Omental fat pad (tissue), 4 donors: ENCODE results near the gene CAPN14. TPM values are rescaled to one million over a fixed set of nuclear protein-coding genes. Genes with fewer than 3 reads are reported as not detected.

ENCODE experiments used
- ATAC-seq: fragments of 150-250 bp; one replicate; pipeline ENCODE4 v1.9.1; 2016; ENCODE audit warnings: mild to moderate bottlenecking, moderate library complexity; ENCODE audit not compliant: low FRiP score
- DNase-seq: peaks from one replicate; pipeline ENCODE4 v3.0.0-alpha.2; 2019; ENCODE audit warnings: low spot score
- total RNA-seq, 4 donors: library from RNA; depleted of rRNA; stranded (reverse); fragments of >200 nt; gene quantifications; one replicate each; pipeline ENCODE4 v1.1.0, GENCODE V29; 2016
- TF ChIP-seq, protein P1 (sequence below), 3 donors: fragments of 450-650 bp; IDR thresholded peaks; one replicate each; pipeline ENCODE4 v1.5.1; 2016 to 2017; ENCODE audit warnings: antibody characterized with exemption in 3 of 3, mild to moderate bottlenecking in 3 of 3, moderate library complexity in 2 of 3

The CAPN14 gene
- total RNA-seq, 4 donors from 2014 or later, result 0.13 TPM; not detected in 3

DNA sequence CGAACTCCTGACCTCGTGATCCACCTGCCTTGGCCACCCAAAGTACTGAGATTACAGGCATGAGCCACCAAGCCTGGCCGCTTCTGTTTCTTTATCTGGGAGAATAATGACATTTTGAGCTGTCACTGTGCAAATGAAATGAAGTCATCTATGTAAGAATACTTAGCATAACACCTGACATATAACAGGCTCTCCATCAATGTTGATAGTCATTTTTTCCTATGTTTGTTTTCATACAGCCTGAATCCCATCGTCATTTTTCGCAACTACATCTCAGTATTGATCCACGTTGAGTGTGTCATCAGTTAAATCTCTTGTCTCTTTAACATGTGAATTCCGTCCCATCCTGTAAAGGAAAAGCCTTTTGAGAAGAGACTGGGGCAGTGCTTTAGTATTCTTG, 6.4 kb upstream of the CAPN14 start:
- TF ChIP-seq, protein P1, sequence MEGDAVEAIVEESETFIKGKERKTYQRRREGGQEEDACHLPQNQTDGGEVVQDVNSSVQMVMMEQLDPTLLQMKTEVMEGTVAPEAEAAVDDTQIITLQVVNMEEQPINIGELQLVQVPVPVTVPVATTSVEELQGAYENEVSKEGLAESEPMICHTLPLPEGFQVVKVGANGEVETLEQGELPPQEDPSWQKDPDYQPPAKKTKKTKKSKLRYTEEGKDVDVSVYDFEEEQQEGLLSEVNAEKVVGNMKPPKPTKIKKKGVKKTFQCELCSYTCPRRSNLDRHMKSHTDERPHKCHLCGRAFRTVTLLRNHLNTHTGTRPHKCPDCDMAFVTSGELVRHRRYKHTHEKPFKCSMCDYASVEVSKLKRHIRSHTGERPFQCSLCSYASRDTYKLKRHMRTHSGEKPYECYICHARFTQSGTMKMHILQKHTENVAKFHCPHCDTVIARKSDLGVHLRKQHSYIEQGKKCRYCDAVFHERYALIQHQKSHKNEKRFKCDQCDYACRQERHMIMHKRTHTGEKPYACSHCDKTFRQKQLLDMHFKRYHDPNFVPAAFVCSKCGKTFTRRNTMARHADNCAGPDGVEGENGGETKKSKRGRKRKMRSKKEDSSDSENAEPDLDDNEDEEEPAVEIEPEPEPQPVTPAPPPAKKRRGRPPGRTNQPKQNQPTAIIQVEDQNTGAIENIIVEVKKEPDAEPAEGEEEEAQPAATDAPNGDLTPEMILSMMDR (IDR thresholded peaks at IDR 0.05), result no peak
- no peak for ATAC-seq
- no peak for DNase-seq

DNA sequence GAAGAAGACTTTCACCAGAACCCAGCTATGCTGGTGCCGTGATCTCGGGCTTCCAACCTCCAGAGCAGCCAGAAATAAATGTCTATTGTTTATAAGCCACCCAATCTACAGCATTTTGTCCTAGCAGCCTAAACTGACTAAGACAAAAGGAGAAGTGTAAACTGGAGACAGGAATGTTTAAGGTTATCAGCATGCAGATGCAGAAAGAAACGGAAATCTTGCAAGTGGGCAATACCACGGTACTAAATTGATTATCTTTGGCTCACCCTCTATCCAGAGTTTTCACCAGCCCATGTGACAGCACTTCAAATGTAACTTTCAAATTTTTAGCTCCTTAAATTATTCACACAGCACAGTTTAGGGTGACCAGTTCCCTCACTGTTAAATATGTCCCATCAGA, 5.7 kb upstream of the CAPN14 start:
- ATAC-seq (no peak), DNase-seq (no peak)
- TF ChIP-seq, protein P1 (IDR thresholded peaks at IDR 0.05), result no peak

DNA sequence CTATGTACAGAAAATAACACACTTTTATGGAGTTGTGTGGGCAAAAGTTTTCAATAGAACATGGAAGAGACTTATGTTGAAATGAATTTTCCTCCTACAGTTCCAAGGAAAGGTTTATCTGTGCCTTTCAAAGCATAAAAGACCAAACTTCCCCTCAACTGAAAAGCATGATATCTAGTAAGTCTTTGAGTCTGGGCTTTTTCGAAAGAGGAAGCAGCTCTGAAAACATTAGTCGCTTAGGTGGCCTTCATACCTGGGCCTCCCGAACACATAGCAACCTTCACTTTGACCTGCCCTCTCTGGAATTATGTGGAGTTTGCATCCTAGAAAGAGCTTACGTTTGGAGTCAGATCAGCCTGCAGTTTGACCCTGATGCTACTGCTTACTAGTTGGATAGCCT, 4.8 kb upstream of the CAPN14 start:
- TF ChIP-seq, protein P1 (IDR thresholded peaks at IDR 0.05), result no peak
- ATAC-seq, result no peak
- DNase-seq, result no peak

DNA sequence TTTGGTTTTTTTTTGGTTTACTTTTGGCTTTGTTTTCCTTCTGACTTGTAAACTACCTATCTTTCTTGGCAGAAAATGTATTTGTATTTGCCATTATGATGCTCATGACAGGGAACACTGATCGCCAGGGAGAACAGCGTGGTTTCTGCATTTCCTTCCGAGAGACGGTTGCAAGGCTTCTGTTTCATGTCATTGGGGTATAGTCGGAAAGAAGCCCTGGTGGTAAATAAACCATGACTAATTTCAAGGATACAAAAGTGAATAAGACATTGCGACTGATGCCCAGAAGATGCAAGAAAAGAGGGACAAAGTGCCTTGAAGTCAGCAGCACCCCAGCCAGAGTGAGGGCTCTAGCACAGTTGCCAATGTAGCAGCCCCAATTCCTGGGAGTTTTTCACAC, 4.2 kb upstream of the CAPN14 start:
- DNase-seq (no peak), ATAC-seq (no peak)
- TF ChIP-seq, protein P1 (IDR thresholded peaks at IDR 0.05), result no peak

DNA sequence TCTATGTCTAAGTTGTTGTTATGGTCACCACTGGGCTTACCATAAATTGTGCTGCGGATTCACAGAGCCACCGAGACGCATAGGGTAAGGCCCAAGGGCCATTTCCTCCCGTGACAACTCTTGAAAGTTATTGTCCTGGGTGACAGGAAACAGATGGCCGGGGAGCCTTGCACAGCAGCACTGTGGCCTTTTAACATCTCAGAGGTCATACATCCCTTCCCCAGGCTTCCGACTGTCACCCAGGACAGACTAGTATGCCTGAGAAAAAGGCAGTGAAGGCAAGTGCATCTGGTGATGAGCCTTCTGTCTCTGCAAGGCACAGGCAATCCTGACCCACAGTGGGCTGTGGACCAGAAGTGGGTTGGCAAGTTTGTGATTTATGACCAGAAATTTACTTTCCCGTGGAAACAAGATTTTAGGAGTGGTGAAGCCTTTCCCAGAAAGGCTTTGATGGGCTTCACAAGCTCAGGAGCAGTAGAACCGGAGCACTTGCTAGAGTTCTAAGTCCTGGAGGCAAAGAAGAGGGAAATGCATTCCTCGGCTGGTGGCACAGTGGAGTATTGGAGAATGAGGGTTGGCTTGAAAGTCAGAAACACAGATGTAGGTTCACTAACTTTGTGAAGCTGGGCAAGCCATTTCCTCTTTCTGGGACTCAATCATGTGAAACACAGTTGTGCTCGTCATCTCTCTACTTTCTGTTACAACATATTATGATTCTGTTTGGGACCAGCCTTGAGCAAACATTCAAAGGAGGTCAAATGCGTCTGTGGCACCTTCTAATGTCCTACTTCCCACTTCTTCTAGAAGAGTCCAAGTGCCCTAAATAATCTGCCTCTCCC, 2.0 kb upstream of the CAPN14 start:
- TF ChIP-seq, protein P1 (IDR thresholded peaks at IDR 0.05), result no peak
- DNase-seq (no peak), ATAC-seq (peak; percentile 31)

DNA sequence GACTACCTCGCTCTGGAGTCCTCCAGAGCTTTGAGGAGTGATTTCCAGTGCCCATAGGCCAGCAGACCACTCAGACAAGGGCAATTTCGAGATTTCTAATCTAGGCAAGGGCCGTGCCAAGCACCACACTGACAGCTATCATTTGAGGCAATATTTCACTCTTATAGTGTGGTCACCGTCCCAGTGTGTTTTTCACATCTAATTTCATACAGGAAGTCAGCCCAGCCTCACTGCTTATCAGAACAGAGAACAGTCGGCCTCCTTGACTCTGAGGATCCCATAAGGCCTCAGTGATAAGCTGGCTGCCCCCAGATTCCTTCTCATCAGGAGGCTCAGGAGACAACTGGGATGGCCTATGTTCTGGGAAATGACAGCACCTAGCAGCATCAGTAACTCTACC, 581 bp downstream of the CAPN14 start:
- DNase-seq (no peak), ATAC-seq (no peak)
- TF ChIP-seq, protein P1 (IDR thresholded peaks at IDR 0.05), result no peak

DNA sequence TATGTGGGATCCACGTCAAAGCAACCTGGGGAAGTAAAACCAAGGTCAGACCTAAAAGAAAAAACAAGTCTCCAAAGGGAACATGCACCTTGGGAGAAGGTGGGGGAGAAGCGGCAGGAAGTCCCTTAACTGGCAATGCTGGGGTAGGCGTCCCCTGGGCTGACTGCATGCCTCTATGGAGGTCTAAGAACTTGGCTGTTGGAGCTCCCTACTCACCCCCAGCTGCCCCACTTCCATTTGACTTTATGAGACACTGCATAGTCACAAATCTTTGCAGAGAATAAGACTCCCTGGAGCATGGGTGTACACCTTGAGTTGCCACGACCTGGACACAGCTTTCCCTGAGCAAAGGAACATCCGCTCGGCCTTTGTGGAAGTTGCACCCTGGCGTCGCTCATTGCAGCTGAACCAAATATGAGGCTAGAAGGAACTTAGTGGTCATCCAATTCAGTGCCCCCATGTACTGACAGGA, 2.8 kb downstream of the CAPN14 start:
- ATAC-seq (no peak), DNase-seq (no peak)
- TF ChIP-seq, protein P1 (IDR thresholded peaks at IDR 0.05), result no peak
